HUES64 (cell line): ENCODE results near the gene HLA-DOA.
A peak's percentile ranks its signal among the peaks of the same experiment; 100 is the strongest.

ENCODE experiments used
- H3K27ac ChIP-seq: 2 replicates; pipeline ENCODE4 v1.7.0; 2013; ENCODE audit warnings: low read depth, low read length, inconsistent platforms
- H3K27me3 ChIP-seq: 2 replicates; pipeline ENCODE4 v1.6.1; 2013; ENCODE audit warnings: mild to moderate bottlenecking, low read length; ENCODE audit not compliant: insufficient read depth
- H3K36me3 ChIP-seq: 2 replicates; pipeline ENCODE4 v1.6.1; 2013; ENCODE audit warnings: mild to moderate bottlenecking, low read length; ENCODE audit not compliant: insufficient read depth
- H3K4me1 ChIP-seq: 2 replicates; pipeline ENCODE4 v1.6.1; 2013; ENCODE audit warnings: mild to moderate bottlenecking, low read length, moderate library complexity; ENCODE audit not compliant: insufficient read depth
- H3K4me3 ChIP-seq: 2 replicates; pipeline ENCODE4 v1.5.1; 2013; ENCODE audit warnings: mild to moderate bottlenecking, low read length, moderate library complexity
- H3K9ac ChIP-seq: 2 replicates; pipeline ENCODE4 v1.6.1; 2013; ENCODE audit warnings: mild to moderate bottlenecking, low read depth, low read length
- H3K9me3 ChIP-seq: 2 replicates; pipeline ENCODE4 v1.6.1; 2013; ENCODE audit warnings: low read depth, low read length; ENCODE audit not compliant: insufficient read depth
- whole genome bisulfite sequencing: fragments of 150-250, 120-280 bp; methylation state at CpG from one replicate; pipeline ENCODE4 v1.1.7; 2013; ENCODE audit warnings: missing lambda C conversion rate; 5-methylcytosine and 5-hydroxymethylcytosine counted together

Gene HLA-DOA

DNA sequence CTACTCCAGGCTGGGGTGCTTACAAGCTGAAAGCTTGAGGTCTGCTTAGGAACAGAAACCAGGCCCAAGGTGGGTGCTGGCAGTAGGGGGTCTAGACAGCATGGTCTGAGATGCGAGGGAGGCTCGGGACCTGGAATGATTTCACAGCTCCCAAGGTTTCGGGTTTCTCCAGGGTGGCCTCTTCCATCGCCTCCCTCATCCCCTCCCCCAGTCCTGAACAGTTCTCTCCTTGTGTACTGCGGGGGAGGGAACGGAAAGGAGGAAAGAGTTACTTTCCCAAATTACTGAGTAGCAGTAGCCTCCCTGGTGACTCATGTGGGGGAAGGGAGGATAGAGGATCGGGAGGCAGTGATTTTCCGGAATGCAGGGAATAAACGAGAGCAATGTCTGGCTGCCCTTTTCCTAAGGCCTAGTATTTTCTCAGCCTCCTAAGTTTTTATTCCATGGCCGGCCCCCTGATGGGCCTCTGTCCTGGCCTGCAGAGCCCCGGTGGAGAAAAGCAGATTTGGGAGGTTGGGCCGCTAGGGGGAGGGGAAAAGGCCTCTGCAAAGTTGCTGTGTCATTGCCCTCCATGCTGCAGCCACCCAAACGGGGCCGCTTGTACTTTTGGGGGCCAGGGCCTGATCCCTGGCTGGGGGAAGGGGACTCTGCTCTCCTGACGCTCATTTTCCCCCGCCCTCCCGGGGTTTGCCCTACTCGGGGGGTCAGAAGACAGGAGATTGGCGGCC lies 39.5 kb downstream of the HLA-DOA start:
- H3K4me1 ChIP-seq: peaks cover 7% of the 10 kb centered on the region; the same call in 1 of the 2 replicates
- H3K9ac ChIP-seq: peak overlapping the region; percentile 100
- WGBS: under 1% methylated on average over 17 of the region's 19 CpGs

DNA sequence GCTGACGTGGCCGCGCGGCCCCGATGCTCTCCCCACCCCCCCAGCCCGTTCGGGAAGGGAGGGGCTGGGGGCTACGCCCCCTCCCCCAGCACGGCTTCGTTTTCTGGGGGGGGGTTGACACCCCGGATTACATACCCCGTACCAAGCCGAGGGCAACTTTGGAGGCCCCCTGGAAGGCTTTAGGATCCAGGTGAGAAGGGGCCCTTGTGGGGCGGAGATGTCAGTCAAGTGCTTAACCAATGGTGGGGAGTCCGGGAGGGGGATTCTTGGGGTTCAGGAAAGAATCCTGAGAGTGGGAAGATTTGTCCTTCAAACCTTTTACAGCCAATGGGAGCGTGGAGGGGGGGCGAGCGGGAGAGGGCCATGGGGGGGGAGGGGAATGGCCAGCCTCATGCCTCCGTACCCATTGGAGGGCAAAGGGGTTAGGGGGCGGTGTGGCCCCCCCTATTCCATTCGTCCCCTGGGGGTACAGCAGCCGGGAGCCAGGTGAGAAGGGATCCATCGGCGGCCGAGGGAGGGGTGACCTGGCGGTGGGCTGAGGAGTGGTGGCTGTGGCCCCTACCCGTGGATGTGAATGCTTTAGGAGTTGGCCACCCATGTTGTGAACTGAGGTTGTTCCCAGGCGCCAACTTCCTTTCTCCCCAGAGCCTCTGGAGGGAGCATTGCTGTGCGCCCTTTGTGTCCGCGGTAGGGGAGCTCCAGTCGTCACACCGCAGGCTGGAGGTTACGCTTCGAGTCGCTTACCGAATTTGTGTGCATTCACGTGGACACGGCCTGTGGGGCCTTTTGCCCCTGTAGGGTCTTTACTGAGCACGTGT lies 40.3 kb downstream of the HLA-DOA start:
- no peaks in the 10 kb centered on the region for H3K9me3 ChIP-seq
- under 1% methylated on average over 38 of the region's 40 CpGs for WGBS
- H3K9ac ChIP-seq: peak overlapping the region; percentile 100
- no peaks in the 10 kb centered on the region for H3K27me3 ChIP-seq
- H3K4me3 ChIP-seq: peak overlapping the region; percentile 94
- H3K27ac ChIP-seq: peak overlapping the region; percentile 99
- H3K36me3 ChIP-seq: peaks cover 24% of the 10 kb centered on the region
- H3K4me1 ChIP-seq: peaks cover 7% of the 10 kb centered on the region; the same call in 1 of the 2 replicates

More for the DNA sequence above, 39.5 kb downstream of the HLA-DOA start:
- Histone ChIP-seq H3K9me3 (no peaks in the 10 kb centered on the region), H3K4me3 (peak overlapping the region; percentile 94), H3K27me3 (no peaks in the 10 kb centered on the region), H3K27ac (peak overlapping the region; percentile 99), H3K36me3 (peaks cover 32% of the 10 kb centered on the region)

DNA sequence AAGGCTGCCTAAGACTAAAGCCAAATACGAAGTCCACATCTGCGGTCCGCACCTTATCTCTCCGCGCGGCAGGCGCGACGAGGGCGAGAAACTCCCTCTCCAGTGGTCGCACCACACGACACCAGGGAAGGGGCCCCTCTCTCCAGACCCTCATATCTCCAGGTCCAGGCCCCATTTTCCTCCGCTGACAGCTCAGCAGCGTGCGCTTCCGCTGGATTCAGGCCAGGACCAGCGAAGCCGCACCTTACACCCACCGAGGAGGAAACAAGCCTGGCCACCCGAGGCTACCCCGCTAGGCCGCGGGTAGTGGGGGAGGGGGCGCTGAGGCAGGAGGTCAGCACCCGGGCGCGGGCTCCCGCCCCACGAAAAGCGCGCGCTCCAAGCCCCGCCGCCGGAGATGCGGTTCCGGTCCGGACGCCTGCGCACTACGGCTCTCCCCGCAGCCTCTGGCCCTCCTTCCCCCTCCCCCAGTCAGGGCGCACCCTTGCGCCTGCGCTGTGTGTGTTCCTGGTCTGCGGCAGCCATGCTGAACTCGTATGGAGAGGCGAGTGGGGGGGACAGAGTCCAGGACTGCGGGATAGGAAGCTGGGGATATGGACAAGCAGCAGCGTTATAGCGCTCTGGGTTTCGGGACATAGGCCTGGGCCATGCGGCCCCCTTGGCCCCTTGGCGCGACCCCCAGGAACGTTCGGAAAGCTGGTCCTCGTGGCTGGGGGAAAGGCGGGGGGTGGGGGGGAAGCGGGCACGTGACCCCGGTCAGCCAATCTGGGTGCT lies 41.1 kb downstream of the HLA-DOA start, which contains the start of gene BRD2:
Gene BRD2 (plus strand): TSS at position 502 of the 774 bp plus-strand sequence. CDS start 4,305 bp downstream, outside the sequence.
- Histone ChIP-seq H3K4me3 (peak within 1 kb of the TSS; percentile 94), H3K36me3 (peaks cover 16% of the 10 kb centered on the region), H3K27me3 (no peaks in the 10 kb centered on the region), H3K9ac (peak within 1 kb of the TSS; percentile 100), H3K27ac (peak within 1 kb of the TSS; percentile 99), H3K4me1 (peaks cover 7% of the 10 kb centered on the region; the same call in 1 of the 2 replicates), H3K9me3 (no peaks in the 10 kb centered on the region)
- WGBS: under 1% methylated on average over 62 of the region's 62 CpGs

DNA sequence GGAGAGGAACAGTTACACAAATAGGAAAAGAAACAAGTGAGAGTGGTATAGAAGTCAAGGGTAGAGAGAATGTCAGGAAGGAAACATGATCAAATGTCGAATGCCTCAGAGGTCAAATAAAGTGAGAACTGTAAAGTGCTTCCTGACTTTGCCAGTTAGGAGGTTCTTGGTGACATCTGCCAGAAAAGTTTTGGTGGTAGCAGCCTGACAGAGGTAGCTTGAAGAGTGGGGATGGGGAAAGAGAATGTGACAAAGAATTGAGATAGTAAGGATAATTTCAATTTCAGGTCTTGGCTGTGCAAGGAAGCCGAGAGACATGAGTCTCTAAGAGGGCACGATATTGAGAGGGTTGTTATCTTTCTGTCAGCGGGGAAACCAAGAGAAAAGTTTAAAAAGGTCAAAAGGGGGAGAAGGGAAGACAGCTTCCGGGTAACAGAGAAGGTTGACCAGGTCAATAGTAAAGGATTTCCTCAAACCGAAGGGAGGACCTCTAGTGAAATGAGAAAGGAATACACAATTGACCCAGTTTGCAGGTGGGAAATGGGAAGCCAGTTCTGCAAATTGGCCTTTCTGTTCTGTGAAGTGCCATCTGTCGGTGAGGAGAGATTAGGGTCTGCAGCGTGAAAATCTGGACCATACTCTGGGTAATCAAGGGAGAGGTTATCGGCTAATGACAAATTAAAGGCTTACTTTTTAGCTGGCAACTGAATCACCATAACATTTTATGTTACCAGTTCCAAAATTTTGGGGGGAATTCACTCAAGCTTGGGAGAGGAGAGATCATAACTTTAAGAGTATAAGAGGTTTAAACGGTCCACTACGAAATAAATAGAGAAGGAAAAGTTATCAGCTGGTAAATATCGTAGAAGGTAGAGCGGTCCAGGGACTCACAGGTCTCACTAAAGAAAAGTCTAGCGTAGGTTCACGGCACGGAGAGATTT lies 42.0 kb downstream of the HLA-DOA start:
- WGBS: 9% methylated on average over 16 of the region's 16 CpGs
- Histone ChIP-seq H3K4me3 (peak overlapping the region; percentile 94), H3K9me3 (no peaks in the 10 kb centered on the region), H3K27me3 (no peaks in the 10 kb centered on the region), H3K9ac (peak overlapping the region; percentile 100), H3K27ac (peak overlapping the region; percentile 99), H3K36me3 (peaks cover 8% of the 10 kb centered on the region), H3K4me1 (peaks cover 7% of the 10 kb centered on the region; the same call in 1 of the 2 replicates)

DNA sequence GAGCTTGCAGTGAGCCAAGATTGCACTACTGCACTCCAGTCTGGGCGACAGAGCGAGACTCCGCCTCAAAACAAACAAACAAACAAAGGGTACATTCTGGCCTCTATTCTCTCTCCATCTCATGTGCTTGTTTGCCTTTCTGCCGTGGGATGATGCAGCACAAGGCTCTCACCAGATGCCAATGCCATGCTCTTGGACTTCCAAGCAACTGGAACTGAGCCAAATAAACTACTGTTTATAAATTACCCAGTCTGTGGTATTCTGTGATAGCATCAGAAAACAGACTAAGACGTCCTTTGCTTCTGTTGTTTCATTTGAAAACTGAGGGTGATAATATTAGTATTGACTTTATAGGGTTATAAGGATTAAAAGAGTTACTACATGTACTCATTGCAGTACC lies 44.6 kb downstream of the HLA-DOA start:
- Histone ChIP-seq H3K27ac (no peak overlapping the region), H3K4me1 (peaks cover 7% of the 10 kb centered on the region; the same call in 1 of the 2 replicates), H3K4me3 (no peak overlapping the region), H3K36me3 (no peaks in the 10 kb centered on the region), H3K9me3 (no peaks in the 10 kb centered on the region), H3K9ac (no peak overlapping the region), H3K27me3 (no peaks in the 10 kb centered on the region)
- WGBS: 89% methylated on average over 5 of the region's 5 CpGs

DNA sequence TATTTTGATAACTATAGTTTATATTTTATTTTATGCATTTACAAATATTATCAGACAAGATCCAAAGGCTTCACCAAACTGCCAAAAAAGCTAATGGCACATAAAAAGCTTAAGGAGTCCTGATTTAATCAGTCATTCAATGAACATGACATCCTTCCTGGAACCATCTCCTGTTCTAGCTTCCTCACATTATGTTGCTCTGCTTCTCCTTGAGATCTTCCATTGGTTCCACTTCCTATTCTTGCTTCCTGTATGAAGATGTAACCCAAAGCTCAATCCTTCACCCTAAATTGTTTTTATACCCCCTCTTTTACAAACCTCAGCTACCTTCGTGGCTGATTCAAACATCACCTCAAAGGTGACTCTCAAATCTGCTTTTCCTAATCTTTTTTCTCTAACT lies 45.5 kb downstream of the HLA-DOA start:
- 90% methylated on average over 1 of the region's 1 CpG for WGBS
- Histone ChIP-seq H3K27ac (no peak overlapping the region), H3K36me3 (no peaks in the 10 kb centered on the region), H3K9ac (no peak overlapping the region), H3K27me3 (no peaks in the 10 kb centered on the region), H3K9me3 (no peaks in the 10 kb centered on the region), H3K4me1 (peaks cover 7% of the 10 kb centered on the region; the same call in 1 of the 2 replicates), H3K4me3 (no peak overlapping the region)

DNA sequence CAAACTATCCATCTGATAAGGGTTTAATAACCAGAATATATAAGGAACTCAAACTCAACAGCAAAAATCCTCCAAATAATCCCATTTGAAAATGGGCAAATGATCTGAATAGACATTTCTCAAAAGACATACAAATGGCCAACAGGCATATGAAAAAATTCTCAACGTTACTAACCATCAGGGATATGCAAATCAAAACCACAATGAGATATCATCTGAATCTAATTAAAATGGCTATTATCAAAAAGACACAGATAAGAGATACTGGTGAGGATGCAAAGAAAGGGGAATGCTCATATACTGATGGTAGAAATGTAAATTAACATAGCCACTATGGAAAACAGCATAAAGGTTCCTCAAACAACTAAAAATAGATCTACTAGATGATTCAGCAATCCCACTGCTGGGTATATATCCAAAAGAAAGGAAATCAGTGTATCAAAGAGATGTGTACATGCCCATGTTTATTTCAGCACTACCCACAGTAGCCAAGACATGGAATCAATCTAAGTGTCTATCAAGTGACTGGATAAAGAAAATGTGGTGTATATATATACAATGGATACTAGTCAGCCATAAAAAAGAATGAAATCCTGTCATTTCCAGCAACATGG lies 47.1 kb downstream of the HLA-DOA start:
- H3K36me3 ChIP-seq: no peaks in the 10 kb centered on the region
- WGBS: 78% methylated on average over 1 of the region's 1 CpG
- no peaks in the 10 kb centered on the region for H3K9me3 ChIP-seq
- no peaks in the 10 kb centered on the region for H3K27me3 ChIP-seq
- H3K27ac ChIP-seq: no peak overlapping the region
- H3K9ac ChIP-seq: no peak overlapping the region
- peaks cover 7% of the 10 kb centered on the region; the same call in 1 of the 2 replicates for H3K4me1 ChIP-seq
- no peak overlapping the region for H3K4me3 ChIP-seq

DNA sequence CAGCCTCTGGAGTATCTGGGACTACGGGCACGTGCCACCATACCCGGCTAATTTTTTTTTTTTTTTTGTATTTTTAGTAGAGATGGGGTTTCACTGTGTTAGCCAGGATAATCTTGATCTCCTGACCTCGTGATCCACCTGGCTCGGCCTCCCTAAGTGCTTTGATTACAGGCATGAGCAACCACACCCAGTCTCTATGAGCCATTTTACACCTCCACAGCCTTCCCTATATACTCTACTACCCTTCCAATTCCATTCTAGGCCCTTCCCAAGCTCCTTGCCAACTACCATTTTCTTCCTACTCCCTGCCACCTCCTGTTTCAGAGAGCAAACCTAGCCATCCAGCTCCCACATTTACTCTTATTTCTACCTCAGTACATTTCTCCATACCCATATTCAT lies 48.8 kb downstream of the HLA-DOA start:
- Histone ChIP-seq H3K9me3 (no peaks in the 10 kb centered on the region), H3K4me3 (no peak overlapping the region), H3K27me3 (no peaks in the 10 kb centered on the region), H3K4me1 (no peaks in the 10 kb centered on the region), H3K36me3 (no peaks in the 10 kb centered on the region), H3K9ac (no peak overlapping the region), H3K27ac (no peak overlapping the region)
- 98% methylated on average over 5 of the region's 5 CpGs for WGBS

DNA sequence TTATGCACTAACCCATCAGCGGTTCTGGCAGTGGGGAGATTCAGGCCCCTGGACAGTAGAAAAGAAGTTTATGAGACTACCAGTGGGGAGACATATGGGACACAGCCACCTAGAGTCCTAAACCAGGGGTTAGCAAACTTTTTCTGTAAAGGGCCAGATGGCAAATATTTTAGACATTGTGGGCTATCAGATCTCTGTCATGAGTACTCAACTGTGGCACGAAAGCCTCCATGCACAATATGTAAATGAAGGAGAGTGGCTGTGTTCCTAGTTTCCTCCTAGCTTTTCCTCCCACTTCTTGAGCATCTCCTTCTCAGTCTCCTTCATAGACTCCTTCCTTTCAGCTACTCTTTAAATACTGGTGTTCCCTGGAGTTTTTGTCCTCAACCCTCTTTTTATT lies 53.2 kb downstream of the HLA-DOA start:
- Histone ChIP-seq H3K4me3 (no peak overlapping the region), H3K36me3 (no peaks in the 10 kb centered on the region), H3K9me3 (no peaks in the 10 kb centered on the region), H3K27me3 (no peaks in the 10 kb centered on the region), H3K4me1 (peaks cover 6% of the 10 kb centered on the region), H3K27ac (no peak overlapping the region), H3K9ac (no peak overlapping the region)
- WGBS: 75% methylated on average over 2 of the region's 2 CpGs
